HEK293 (cell line): ENCODE measurements around the gene ZDHHC11.

Experiments used
- CTCF ChIA-PET: fragments of 350-600 bp; formaldehyde crosslinking; extraction: SDS; loops from one replicate; lab custom pipeline; 2021; ENCODE audit warnings: antibody characterized with exemption; lab: Yijun Ruan, JAX
- POLR2A ChIA-PET: fragments of 300-600 bp; formaldehyde crosslinking; extraction: SDS; loops from one replicate; lab custom pipeline; 2020; ENCODE audit warnings: antibody characterized with exemption, inconsistent platforms; lab: Yijun Ruan, JAX
- H3K27ac ChIP-seq: fragments of 200-500 bp; sonication (Bioruptor generic); 2 replicates; pipeline ENCODE4 v1.5.1; 2014; ENCODE audit warnings: low read depth, low read length, control low read depth, inconsistent platforms; ENCODE audit errors: extremely low read depth
- H3K36me3 ChIP-seq, 2 experiments: fragments of 200-500 bp in 1 of 2; sonication (Bioruptor generic) in 1 of 2; 1 replicate in 1 of 2; 2 replicates in 1 of 2; pipeline ENCODE4 v1.5.1; 2014 to 2017; ENCODE audit warnings: inconsistent platforms in 2 of 2, low read length in 2 of 2; ENCODE audit not compliant: control insufficient read depth in 2 of 2, insufficient read depth in 1 of 2
- H3K4me1 ChIP-seq: fragments of 200-500 bp; sonication (Bioruptor generic); 2 replicates; pipeline ENCODE4 v1.5.1; 2014; ENCODE audit warnings: mild to moderate bottlenecking, low read length, inconsistent platforms; ENCODE audit not compliant: control insufficient read depth, insufficient read depth
- H3K4me3 ChIP-seq: 2 replicates; pipeline ENCODE4 v1.5.1; 2011; ENCODE audit warnings: low read depth, mild to moderate bottlenecking, control low read depth, low read length, moderate library complexity
- H3K9me3 ChIP-seq: fragments of 200-500 bp; sonication (Bioruptor generic); 2 replicates; pipeline ENCODE4 v1.5.1; 2014; ENCODE audit warnings: low read depth, low read length, inconsistent platforms; ENCODE audit not compliant: control insufficient read depth, insufficient read depth
- MEIS1 ChIP-seq: sonication (generic); formaldehyde crosslinking; IDR thresholded peaks from 2 replicates; pipeline ENCODE4 v1.8.1; 2022; ENCODE audit warnings: missing genetic modification reagents, mild to moderate bottlenecking, borderline replicate concordance
- MYNN ChIP-seq: fragments of 450-650 bp; formaldehyde crosslinking; IDR thresholded peaks from 2 replicates; pipeline ENCODE4 v1.5.1; 2016; ENCODE audit warnings: missing biosample characterization, missing genetic modification characterization, borderline replicate concordance
- ZNF133 ChIP-seq: fragments of 450-650 bp; formaldehyde crosslinking; IDR thresholded peaks from 2 replicates; pipeline ENCODE4 v1.5.1; 2016; ENCODE audit warnings: missing biosample characterization, missing genetic modification characterization
- ZNF155 ChIP-seq: fragments of 450-650 bp; formaldehyde crosslinking; IDR thresholded peaks from 2 replicates; pipeline ENCODE4 v1.5.1; 2016; ENCODE audit warnings: missing biosample characterization, missing genetic modification characterization
- ZNF221 ChIP-seq: fragments of 450-650 bp; formaldehyde crosslinking; IDR thresholded peaks from 2 replicates; pipeline ENCODE4 v1.5.1; 2017; ENCODE audit warnings: missing biosample characterization, missing genetic modification characterization, borderline replicate concordance
- ZNF335 ChIP-seq: fragments of 450-650 bp; formaldehyde crosslinking; conservative IDR thresholded peaks from 2 replicates; pipeline ENCODE4 v1.5.1; 2016; ENCODE audit warnings: missing biosample characterization, missing genetic modification characterization
- ZNF416 ChIP-seq: fragments of 450-650 bp; formaldehyde crosslinking; IDR thresholded peaks from 2 replicates; pipeline ENCODE4 v1.5.1; 2016; ENCODE audit warnings: missing biosample characterization, missing genetic modification characterization
- ZNF560 ChIP-seq: fragments of 450-650 bp; formaldehyde crosslinking; IDR thresholded peaks from 2 replicates; pipeline ENCODE4 v1.5.1; 2017; ENCODE audit warnings: missing biosample characterization, missing genetic modification characterization, borderline replicate concordance
- ZNF561 ChIP-seq: fragments of 450-650 bp; IDR thresholded peaks from 2 replicates; pipeline ENCODE4 v1.5.1; 2018; ENCODE audit warnings: missing biosample characterization, missing genetic modification characterization, borderline replicate concordance
- ZNF596 ChIP-seq: fragments of 450-650 bp; IDR thresholded peaks from 2 replicates; pipeline ENCODE4 v1.5.0; 2018; ENCODE audit warnings: missing biosample characterization, mild to moderate bottlenecking, missing genetic modification characterization, moderate library complexity
- ZNF768 ChIP-seq: fragments of 450-650 bp; formaldehyde crosslinking; IDR thresholded peaks from 2 replicates; pipeline ENCODE4 v1.5.1; 2018; ENCODE audit warnings: missing biosample characterization, mild to moderate bottlenecking, missing genetic modification characterization
- ZXDB ChIP-seq: fragments of 450-650 bp; formaldehyde crosslinking; IDR thresholded peaks from 2 replicates; pipeline ENCODE4 v1.5.1; 2016; ENCODE audit warnings: missing biosample characterization, missing genetic modification characterization
- TF ChIP-seq, protein P1 (sequence below): fragments of 450-650 bp; formaldehyde crosslinking; conservative IDR thresholded peaks from 2 replicates; pipeline ENCODE4 v1.5.1; 2016; ENCODE audit warnings: low read depth, missing biosample characterization, missing genetic modification characterization
- TF ChIP-seq, protein P2 (sequence below): fragments of 450-650 bp; formaldehyde crosslinking; IDR thresholded peaks from 2 replicates; pipeline ENCODE4 v1.5.1; 2016; ENCODE audit warnings: missing biosample characterization, missing genetic modification characterization
- TF ChIP-seq, protein P3 (sequence below): fragments of 450-650 bp; formaldehyde crosslinking; IDR thresholded peaks from 2 replicates; pipeline ENCODE4 v1.5.1; 2016; ENCODE audit warnings: missing biosample characterization, missing genetic modification characterization
- TF ChIP-seq, protein P4 (sequence below): fragments of 450-650 bp; formaldehyde crosslinking; conservative IDR thresholded peaks from 2 replicates; pipeline ENCODE4 v1.5.1; 2016; ENCODE audit warnings: low read depth, missing biosample characterization, missing genetic modification characterization
- TF ChIP-seq, protein P5 (sequence below): fragments of 450-650 bp; formaldehyde crosslinking; IDR thresholded peaks from 2 replicates; pipeline ENCODE4 v1.5.1; 2016; ENCODE audit warnings: missing biosample characterization, missing genetic modification characterization

The ZDHHC11 gene

DNA sequence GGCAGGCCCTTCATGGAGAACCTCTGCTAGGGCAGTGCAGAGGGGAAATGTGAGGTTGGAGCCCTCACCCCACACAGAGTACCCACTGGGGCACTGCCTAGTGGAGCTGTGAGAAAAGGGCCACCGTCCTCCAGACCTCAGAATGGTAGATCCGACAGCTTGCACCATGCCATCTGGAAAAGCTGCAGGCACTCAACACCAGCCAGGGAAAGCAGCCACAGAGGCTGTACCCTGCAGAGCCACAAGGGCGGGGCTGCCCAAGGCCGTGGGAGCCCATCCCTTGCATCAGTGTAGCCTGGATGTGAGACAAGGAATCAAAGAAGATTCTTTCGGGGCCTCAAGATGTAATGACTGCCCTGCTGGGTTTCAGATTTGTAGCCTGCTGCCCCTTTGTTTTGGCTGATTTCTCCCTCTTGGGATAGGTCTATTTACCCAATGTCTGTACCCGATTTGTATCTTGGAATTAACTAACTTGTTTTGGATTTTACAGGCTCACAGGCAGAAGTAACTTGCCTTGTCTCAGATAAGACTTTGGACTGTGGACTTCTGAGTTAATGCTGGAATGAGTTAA lies 16.6 kb upstream of the ZDHHC11 start (continued):
- TF ChIP-seq, protein P1, sequence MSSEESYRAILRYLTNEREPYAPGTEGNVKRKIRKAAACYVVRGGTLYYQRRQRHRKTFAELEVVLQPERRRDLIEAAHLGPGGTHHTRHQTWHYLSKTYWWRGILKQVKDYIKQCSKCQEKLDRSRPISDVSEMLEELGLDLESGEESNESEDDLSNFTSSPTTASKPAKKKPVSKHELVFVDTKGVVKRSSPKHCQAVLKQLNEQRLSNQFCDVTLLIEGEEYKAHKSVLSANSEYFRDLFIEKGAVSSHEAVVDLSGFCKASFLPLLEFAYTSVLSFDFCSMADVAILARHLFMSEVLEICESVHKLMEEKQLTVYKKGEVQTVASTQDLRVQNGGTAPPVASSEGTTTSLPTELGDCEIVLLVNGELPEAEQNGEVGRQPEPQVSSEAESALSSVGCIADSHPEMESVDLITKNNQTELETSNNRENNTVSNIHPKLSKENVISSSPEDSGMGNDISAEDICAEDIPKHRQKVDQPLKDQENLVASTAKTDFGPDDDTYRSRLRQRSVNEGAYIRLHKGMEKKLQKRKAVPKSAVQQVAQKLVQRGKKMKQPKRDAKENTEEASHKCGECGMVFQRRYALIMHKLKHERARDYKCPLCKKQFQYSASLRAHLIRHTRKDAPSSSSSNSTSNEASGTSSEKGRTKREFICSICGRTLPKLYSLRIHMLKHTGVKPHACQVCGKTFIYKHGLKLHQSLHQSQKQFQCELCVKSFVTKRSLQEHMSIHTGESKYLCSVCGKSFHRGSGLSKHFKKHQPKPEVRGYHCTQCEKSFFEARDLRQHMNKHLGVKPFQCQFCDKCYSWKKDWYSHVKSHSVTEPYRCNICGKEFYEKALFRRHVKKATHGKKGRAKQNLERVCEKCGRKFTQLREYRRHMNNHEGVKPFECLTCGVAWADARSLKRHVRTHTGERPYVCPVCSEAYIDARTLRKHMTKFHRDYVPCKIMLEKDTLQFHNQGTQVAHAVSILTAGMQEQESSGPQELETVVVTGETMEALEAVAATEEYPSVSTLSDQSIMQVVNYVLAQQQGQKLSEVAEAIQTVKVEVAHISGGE (tag by site-specific recombination) = no peak
- TF ChIP-seq, all 188 proteins: peak for 0

DNA sequence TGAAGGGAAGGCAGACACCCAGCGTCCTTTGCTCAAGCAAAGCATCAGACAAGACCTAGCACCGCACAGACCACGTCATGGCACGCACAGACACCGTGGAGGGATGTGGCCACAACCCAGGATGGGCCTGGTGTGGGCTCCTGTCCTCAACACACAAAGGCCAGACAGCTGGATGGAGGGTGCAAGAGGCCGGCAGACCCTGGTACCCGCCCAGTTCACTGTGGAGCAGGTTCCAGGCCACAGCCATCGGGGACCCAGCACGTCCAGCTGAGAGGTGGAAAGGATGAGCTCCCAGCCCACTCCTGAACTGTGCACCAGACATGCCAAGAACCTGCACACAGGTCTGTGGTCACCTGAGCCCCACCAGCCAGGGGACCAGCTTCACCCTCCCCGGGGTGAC lies 15.0 kb upstream of the ZDHHC11 start:
- no peak overlapping the region for H3K4me3 ChIP-seq
- H3K9me3 ChIP-seq = no peaks in the 10 kb centered on the region
- H3K4me1 ChIP-seq = no peaks in the 10 kb centered on the region
- no peak overlapping the region for H3K27ac ChIP-seq
- TF ChIP-seq ZNF133 (no peak), ZNF416 (no peak), ZNF335 (tag by site-specific recombination) (no peak), MYNN (tag by site-specific recombination) (no peak)
- ChIA-PET CTCF (no interaction called here), POLR2A (no interaction called here)
- H3K36me3 ChIP-seq = peaks cover 22 to 87% of the 10 kb centered on the region in 2 experiments

DNA sequence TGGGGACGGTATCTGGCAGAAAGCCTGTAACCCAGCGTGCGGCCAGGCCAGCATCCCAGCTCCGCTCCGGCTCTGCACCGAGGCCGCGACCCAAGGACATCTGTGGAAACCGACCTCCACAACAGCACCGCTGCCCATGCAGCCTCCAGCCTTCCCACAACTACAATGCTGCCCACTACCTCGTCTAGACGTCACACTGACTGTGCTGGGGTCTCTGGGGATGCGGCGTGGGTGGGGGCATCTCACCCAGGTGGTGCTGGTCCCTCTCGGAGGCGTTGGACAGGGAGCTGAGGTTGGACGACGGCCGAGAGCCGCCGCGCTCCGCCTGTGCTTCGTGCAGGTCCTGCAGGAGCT lies 14.4 kb upstream of the ZDHHC11 start:
- no peak overlapping the region for H3K27ac ChIP-seq
- H3K4me3 ChIP-seq = no peak overlapping the region
- peaks cover 16 to 83% of the 10 kb centered on the region in 2 experiments for H3K36me3 ChIP-seq
- CTCF ChIA-PET = no interaction called here
- H3K4me1 ChIP-seq = no peaks in the 10 kb centered on the region
- H3K9me3 ChIP-seq = no peaks in the 10 kb centered on the region
- POLR2A ChIA-PET = interaction anchor here (0.8 kb wide), 1 partner anchor 28 kb away, joined by 3 read pairs; no protein-coding TSS in a partner anchor
- TF ChIP-seq, protein P2, sequence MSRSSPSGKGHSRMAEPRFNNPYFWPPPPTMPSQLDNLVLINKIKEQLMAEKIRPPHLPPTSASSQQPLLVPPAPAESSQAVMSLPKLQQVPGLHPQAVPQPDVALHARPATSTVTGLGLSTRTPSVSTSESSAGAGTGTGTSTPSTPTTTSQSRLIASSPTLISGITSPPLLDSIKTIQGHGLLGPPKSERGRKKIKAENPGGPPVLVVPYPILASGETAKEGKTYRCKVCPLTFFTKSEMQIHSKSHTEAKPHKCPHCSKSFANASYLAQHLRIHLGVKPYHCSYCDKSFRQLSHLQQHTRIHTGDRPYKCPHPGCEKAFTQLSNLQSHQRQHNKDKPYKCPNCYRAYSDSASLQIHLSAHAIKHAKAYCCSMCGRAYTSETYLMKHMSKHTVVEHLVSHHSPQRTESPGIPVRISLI (tag by site-specific recombination) = no peak
- TF ChIP-seq ZNF155 (tag by site-specific recombination) (no peak), ZNF768 (no peak), MYNN (tag by site-specific recombination) (no peak), ZNF560 (tag by site-specific recombination) (no peak), ZXDB (no peak), ZNF221 (no peak), ZNF561 (tag by site-specific recombination) (no peak), ZNF596 (tag by site-specific recombination) (no peak), MEIS1 (CRISPR knock-in tag) (no peak)
- TF ChIP-seq, protein P3, sequence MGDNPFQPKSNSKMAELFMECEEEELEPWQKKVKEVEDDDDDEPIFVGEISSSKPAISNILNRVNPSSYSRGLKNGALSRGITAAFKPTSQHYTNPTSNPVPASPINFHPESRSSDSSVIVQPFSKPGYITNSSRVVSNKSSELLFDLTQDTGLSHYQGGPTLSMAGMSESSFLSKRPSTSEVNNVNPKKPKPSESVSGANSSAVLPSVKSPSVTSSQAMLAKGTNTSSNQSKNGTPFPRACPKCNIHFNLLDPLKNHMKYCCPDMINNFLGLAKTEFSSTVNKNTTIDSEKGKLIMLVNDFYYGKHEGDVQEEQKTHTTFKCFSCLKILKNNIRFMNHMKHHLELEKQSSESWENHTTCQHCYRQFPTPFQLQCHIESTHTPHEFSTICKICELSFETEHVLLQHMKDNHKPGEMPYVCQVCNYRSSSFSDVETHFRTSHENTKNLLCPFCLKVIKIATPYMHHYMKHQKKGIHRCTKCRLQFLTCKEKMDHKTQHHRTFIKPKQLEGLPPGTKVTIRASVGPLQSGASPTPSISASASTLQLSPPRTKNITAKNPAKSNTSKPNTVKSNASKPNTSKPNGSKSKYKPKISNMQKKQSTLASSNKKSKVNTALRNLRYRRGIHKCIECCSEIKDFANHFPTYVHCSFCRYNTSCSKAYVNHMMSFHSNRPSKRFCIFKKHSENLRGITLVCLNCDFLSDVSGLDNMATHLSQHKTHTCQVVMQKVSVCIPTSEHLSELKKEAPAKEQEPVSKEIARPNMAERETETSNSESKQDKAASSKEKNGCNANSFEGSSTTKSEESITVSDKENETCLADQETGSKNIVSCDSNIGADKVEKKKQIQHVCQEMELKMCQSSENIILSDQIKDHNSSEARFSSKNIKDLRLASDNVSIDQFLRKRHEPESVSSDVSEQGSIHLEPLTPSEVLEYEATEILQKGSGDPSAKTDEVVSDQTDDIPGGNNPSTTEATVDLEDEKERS = no peak
- TF ChIP-seq, protein P4, sequence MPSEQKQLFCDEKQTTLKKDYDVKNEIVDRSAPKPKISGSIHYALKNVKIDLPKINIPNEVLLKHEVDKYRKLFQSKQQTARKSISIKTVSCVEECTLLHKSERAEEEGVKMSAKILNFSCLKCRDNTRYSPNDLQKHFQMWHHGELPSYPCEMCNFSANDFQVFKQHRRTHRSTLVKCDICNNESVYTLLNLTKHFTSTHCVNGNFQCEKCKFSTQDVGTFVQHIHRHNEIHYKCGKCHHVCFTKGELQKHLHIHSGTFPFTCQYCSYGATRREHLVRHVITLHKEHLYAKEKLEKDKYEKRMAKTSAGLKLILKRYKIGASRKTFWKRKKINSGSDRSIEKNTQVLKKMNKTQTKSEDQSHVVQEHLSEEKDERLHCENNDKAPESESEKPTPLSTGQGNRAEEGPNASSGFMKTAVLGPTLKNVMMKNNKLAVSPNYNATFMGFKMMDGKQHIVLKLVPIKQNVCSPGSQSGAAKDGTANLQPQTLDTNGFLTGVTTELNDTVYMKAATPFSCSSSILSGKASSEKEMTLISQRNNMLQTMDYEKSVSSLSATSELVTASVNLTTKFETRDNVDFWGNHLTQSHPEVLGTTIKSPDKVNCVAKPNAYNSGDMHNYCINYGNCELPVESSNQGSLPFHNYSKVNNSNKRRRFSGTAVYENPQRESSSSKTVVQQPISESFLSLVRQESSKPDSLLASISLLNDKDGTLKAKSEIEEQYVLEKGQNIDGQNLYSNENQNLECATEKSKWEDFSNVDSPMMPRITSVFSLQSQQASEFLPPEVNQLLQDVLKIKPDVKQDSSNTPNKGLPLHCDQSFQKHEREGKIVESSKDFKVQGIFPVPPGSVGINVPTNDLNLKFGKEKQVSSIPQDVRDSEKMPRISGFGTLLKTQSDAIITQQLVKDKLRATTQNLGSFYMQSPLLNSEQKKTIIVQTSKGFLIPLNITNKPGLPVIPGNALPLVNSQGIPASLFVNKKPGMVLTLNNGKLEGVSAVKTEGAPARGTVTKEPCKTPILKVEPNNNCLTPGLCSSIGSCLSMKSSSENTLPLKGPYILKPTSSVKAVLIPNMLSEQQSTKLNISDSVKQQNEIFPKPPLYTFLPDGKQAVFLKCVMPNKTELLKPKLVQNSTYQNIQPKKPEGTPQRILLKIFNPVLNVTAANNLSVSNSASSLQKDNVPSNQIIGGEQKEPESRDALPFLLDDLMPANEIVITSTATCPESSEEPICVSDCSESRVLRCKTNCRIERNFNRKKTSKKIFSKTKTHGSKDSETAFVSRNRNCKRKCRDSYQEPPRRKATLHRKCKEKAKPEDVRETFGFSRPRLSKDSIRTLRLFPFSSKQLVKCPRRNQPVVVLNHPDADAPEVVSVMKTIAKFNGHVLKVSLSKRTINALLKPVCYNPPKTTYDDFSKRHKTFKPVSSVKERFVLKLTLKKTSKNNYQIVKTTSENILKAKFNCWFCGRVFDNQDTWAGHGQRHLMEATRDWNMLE = no peak
- TF ChIP-seq, protein P5, sequence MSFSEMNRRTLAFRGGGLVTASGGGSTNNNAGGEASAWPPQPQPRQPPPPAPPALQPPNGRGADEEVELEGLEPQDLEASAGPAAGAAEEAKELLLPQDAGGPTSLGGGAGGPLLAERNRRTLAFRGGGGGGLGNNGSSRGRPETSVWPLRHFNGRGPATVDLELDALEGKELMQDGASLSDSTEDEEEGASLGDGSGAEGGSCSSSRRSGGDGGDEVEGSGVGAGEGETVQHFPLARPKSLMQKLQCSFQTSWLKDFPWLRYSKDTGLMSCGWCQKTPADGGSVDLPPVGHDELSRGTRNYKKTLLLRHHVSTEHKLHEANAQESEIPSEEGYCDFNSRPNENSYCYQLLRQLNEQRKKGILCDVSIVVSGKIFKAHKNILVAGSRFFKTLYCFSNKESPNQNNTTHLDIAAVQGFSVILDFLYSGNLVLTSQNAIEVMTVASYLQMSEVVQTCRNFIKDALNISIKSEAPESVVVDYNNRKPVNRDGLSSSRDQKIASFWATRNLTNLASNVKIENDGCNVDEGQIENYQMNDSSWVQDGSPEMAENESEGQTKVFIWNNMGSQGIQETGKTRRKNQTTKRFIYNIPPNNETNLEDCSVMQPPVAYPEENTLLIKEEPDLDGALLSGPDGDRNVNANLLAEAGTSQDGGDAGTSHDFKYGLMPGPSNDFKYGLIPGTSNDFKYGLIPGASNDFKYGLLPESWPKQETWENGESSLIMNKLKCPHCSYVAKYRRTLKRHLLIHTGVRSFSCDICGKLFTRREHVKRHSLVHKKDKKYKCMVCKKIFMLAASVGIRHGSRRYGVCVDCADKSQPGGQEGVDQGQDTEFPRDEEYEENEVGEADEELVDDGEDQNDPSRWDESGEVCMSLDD (tag by site-specific recombination) = no peak
